ENCODE results near the gene CBFB.

DNA sequence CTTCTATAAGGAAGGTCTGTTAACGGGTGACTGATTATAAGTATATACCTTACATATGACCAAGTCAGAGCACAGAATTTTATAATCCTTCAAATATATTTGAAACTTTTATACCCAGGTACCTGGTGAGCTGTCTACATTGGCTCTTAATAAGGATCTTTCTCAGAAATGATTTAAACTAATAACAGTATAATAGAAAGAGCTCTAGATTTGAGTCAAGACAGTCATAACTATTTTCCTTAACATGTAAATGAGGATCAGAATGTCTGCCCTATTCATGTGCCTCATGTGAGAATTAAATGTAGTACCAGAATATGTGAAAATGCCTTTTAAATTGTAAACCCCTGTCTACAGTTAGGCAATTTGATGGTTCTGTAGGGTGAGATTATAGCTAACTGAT is 14.5 kb downstream of the CBFB start:
- TF ChIP-seq, protein P1, sequence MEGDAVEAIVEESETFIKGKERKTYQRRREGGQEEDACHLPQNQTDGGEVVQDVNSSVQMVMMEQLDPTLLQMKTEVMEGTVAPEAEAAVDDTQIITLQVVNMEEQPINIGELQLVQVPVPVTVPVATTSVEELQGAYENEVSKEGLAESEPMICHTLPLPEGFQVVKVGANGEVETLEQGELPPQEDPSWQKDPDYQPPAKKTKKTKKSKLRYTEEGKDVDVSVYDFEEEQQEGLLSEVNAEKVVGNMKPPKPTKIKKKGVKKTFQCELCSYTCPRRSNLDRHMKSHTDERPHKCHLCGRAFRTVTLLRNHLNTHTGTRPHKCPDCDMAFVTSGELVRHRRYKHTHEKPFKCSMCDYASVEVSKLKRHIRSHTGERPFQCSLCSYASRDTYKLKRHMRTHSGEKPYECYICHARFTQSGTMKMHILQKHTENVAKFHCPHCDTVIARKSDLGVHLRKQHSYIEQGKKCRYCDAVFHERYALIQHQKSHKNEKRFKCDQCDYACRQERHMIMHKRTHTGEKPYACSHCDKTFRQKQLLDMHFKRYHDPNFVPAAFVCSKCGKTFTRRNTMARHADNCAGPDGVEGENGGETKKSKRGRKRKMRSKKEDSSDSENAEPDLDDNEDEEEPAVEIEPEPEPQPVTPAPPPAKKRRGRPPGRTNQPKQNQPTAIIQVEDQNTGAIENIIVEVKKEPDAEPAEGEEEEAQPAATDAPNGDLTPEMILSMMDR (IDR thresholded peaks at IDR 0.05), result no peak
- TF ChIP-seq POLR2AphosphoS5 (IDR thresholded peaks at IDR 0.05), result no peak
- TF ChIP-seq POLR2A (IDR thresholded peaks at IDR 0.05), result no peak

Data from breast epithelium (tissue), 3 donors.